HEK293T (cell line): ENCODE results near the gene RNF141.

Experiments used
- CTBP1 ChIP-seq: fragments of 450-650 bp; IDR thresholded peaks from 2 replicates; pipeline ENCODE4 v1.6.1; 2016; ENCODE audit warnings: borderline replicate concordance
- ELF4 ChIP-seq: fragments of 450-650 bp; IDR thresholded peaks from 2 replicates; pipeline ENCODE4 v1.6.1; 2017; ENCODE audit warnings: antibody characterized with exemption
- FOXM1 ChIP-seq: fragments of 450-650 bp; IDR thresholded peaks from 2 replicates; pipeline ENCODE4 v1.6.1; 2017; ENCODE audit warnings: mild to moderate bottlenecking, borderline replicate concordance
- HDGF ChIP-seq: fragments of 450-650 bp; IDR thresholded peaks from 2 replicates; pipeline ENCODE4 v1.6.1; 2017; ENCODE audit warnings: antibody characterized with exemption, borderline replicate concordance
- L3MBTL2 ChIP-seq: fragments of 450-650 bp; conservative IDR thresholded peaks from 2 replicates; pipeline ENCODE4 v1.6.1; 2016; ENCODE audit warnings: mild to moderate bottlenecking
- SP1 ChIP-seq: fragments of 450-650 bp; IDR thresholded peaks from 2 replicates; pipeline ENCODE4 v1.6.1; 2017

- TF ChIP-seq ELF4 = no peak
- TF ChIP-seq FOXM1 = no peak
- TF ChIP-seq CTBP1 = no peak
- TF ChIP-seq SP1 = no peak
- no peak for TF ChIP-seq HDGF
- TF ChIP-seq L3MBTL2 = no peak
These were observed 24.5 kb upstream of the RNF141 start for GRCh38 chr11:10565493-10565892.
